H9 (cell line): ENCODE data around the gene EXOC3. TPM values are rescaled to one million over a fixed set of nuclear protein-coding genes. Genes with fewer than 3 reads are reported as not detected.

Source experiments
- DNase-seq: peaks from one replicate; pipeline ENCODE4 v3.0.0-alpha.2; 2017
- H2AFZ ChIP-seq: one replicate; pipeline ENCODE4 v1.6.1; 2013; ENCODE audit warnings: mild to moderate bottlenecking, low read length, control low read depth, moderate library complexity
- H2AK5ac ChIP-seq: 2 replicates; pipeline ENCODE4 v1.6.1; 2013; ENCODE audit warnings: low read length, control low read depth, mixed read lengths; ENCODE audit not compliant: insufficient read length
- H2BK120ac ChIP-seq: one replicate; pipeline ENCODE4 v1.6.1; 2013; ENCODE audit warnings: low read depth, mild to moderate bottlenecking, low read length, control low read depth, inconsistent platforms; ENCODE audit not compliant: poor library complexity, severe bottlenecking
- H2BK12ac ChIP-seq: 2 replicates; pipeline ENCODE4 v1.6.1; 2013; ENCODE audit warnings: low read length, control low read depth, mixed read lengths, low read depth; ENCODE audit not compliant: insufficient read length
- H2BK15ac ChIP-seq: 2 replicates; pipeline ENCODE4 v1.6.1; 2013; ENCODE audit warnings: low read depth, low read length, control low read depth
- H2BK20ac ChIP-seq: one replicate; pipeline ENCODE4 v1.6.1; 2013; ENCODE audit warnings: low read depth, mild to moderate bottlenecking, low read length, control low read depth, inconsistent platforms; ENCODE audit not compliant: poor library complexity, severe bottlenecking
- H2BK5ac ChIP-seq: 2 replicates; pipeline ENCODE4 v1.6.1; 2013; ENCODE audit warnings: low read length, control low read depth, mixed read lengths; ENCODE audit not compliant: insufficient read length
- H3K14ac ChIP-seq: 2 replicates; pipeline ENCODE4 v1.6.1; 2013; ENCODE audit warnings: low read length, control low read depth; ENCODE audit not compliant: insufficient read depth
- H3K18ac ChIP-seq: 2 replicates; pipeline ENCODE4 v1.6.1; 2013; ENCODE audit warnings: low read depth, mild to moderate bottlenecking, mixed read lengths, low read length, control low read depth; ENCODE audit not compliant: insufficient read length
- H3K23ac ChIP-seq: 2 replicates; pipeline ENCODE4 v1.6.1; 2013; ENCODE audit warnings: low read length, control low read depth, mixed read lengths, low read depth; ENCODE audit not compliant: insufficient read length
- H3K23me2 ChIP-seq: 2 replicates; pipeline ENCODE4 v1.6.1; 2013; ENCODE audit warnings: low read depth, mild to moderate bottlenecking, mixed read lengths, low read length, control low read depth; ENCODE audit not compliant: insufficient read length, poor library complexity, severe bottlenecking
- H3K27ac ChIP-seq: 2 replicates; pipeline ENCODE4 v1.5.1; 2013; ENCODE audit warnings: low read length, control low read depth, mixed read lengths, low read depth; ENCODE audit not compliant: insufficient read length
- H3K27me3 ChIP-seq: 2 replicates; pipeline ENCODE4 v1.6.1; 2013; ENCODE audit warnings: low read length, control low read depth, inconsistent platforms; ENCODE audit not compliant: insufficient read depth
- H3K4ac ChIP-seq: 2 replicates; pipeline ENCODE4 v1.6.1; 2013; ENCODE audit warnings: low read depth, mild to moderate bottlenecking, control low read depth, inconsistent platforms, low read length, moderate library complexity
- H3K4me1 ChIP-seq: 2 replicates; pipeline ENCODE4 v1.6.1; 2013; ENCODE audit warnings: low read length, control low read depth, inconsistent platforms; ENCODE audit not compliant: insufficient read depth
- H3K4me2 ChIP-seq: 2 replicates; pipeline ENCODE4 v1.6.1; 2013; ENCODE audit warnings: low read length, control low read depth, mixed read lengths; ENCODE audit not compliant: insufficient read length, insufficient read depth
- H3K56ac ChIP-seq: 2 replicates; pipeline ENCODE4 v1.6.1; 2013; ENCODE audit warnings: low read depth, mild to moderate bottlenecking, mixed read lengths, low read length, control low read depth; ENCODE audit not compliant: insufficient read length
- H3K79me1 ChIP-seq: 2 replicates; pipeline ENCODE4 v1.6.1; 2013; ENCODE audit warnings: low read depth, mild to moderate bottlenecking, moderate library complexity, low read length, control low read depth, inconsistent platforms; ENCODE audit not compliant: insufficient read depth, poor library complexity, severe bottlenecking
- H3K79me2 ChIP-seq: 2 replicates; pipeline ENCODE4 v1.6.1; 2013; ENCODE audit warnings: low read length, control low read depth, inconsistent platforms; ENCODE audit not compliant: insufficient read depth
- H3K9ac ChIP-seq: 2 replicates; pipeline ENCODE4 v1.6.1; 2013; ENCODE audit warnings: low read length, control low read depth, mixed read lengths; ENCODE audit not compliant: insufficient read length; ENCODE audit errors: extremely low read depth
- H3K9me3 ChIP-seq: one replicate; pipeline ENCODE4 v1.6.1; 2013; ENCODE audit warnings: low read depth, low read length, inconsistent platforms; ENCODE audit not compliant: control insufficient read depth
- H3T11ph ChIP-seq: one replicate; pipeline ENCODE4 v1.6.1; 2013; ENCODE audit warnings: mild to moderate bottlenecking, low read length, control low read depth, inconsistent platforms
- H4K20me1 ChIP-seq: one replicate; pipeline ENCODE4 v1.6.1; 2013; ENCODE audit not compliant: control insufficient read depth, insufficient read length, insufficient read depth
- H4K5ac ChIP-seq: 2 replicates; pipeline ENCODE4 v1.6.1; 2013; ENCODE audit warnings: low read depth, mild to moderate bottlenecking, mixed read lengths, low read length, control low read depth; ENCODE audit not compliant: insufficient read length
- H4K8ac ChIP-seq: replicated peaks from 2 replicates; pipeline ENCODE4 v1.6.1; 2013; ENCODE audit warnings: low read length, control low read depth, mixed read lengths, low read depth; ENCODE audit not compliant: insufficient read length
- H4K91ac ChIP-seq: 2 replicates; pipeline ENCODE4 v1.6.1; 2013; ENCODE audit warnings: low read depth, mild to moderate bottlenecking, moderate library complexity, mixed read lengths, low read length, control low read depth; ENCODE audit not compliant: insufficient read length
- H3K27ac Mint-ChIP-seq, 3 experiments: 2 replicates in 2 of 3; 3 replicates in 1 of 3; pipeline ENCODE4 v1.8.0; 2020 to 2021; ENCODE audit warnings: mixed read lengths in 3 of 3, mild to moderate bottlenecking in 1 of 3, moderate library complexity in 1 of 3
- H3K27me3 Mint-ChIP-seq: 2 replicates; pipeline ENCODE4 v1.8.0; 2021; ENCODE audit warnings: low read depth, mild to moderate bottlenecking, moderate library complexity, mixed read lengths
- H3K36me3 Mint-ChIP-seq, 3 experiments: 2 replicates in 2 of 3; 3 replicates in 1 of 3; pipeline ENCODE4 v1.8.0; 2020 to 2021; ENCODE audit warnings: low read depth in 3 of 3, mixed read lengths in 3 of 3; ENCODE audit not compliant: insufficient read depth in 1 of 3
- H3K4me1 Mint-ChIP-seq, 2 experiments: 2 replicates each; pipeline ENCODE4 v1.8.0; 2020; ENCODE audit warnings: mixed read lengths in 2 of 2
- H3K4me3 Mint-ChIP-seq, 2 experiments: 2 replicates in 1 of 2; 3 replicates in 1 of 2; pipeline ENCODE4 v1.8.0; 2020 to 2021; ENCODE audit warnings: mild to moderate bottlenecking in 2 of 2, mixed read lengths in 2 of 2, moderate library complexity in 1 of 2
- H3K9me3 Mint-ChIP-seq, 2 experiments: 2 replicates in 1 of 2; 3 replicates in 1 of 2; pipeline ENCODE4 v1.8.0; 2020; ENCODE audit warnings: mild to moderate bottlenecking in 2 of 2, mixed read lengths in 2 of 2, moderate library complexity in 1 of 2
- WGBS: extraction: QIAGEN DNeasy Blood & Tissue Kit; methylation state at CpG from one replicate; pipeline ENCODE4 v1.1.7; 2013; ENCODE audit warnings: missing lambda C conversion rate, low lambda C conversion rate, mixed read lengths; ENCODE audit not compliant: insufficient read length; ENCODE audit errors: extremely low coverage; 5-methylcytosine and 5-hydroxymethylcytosine counted together
- total RNA-seq: library from RNA; stranded (reverse); gene quantifications from 2 replicates; pipeline ENCODE4 v1.2.1, GENCODE V29; 2021
- TF ChIP-seq, protein P1 (sequence below): fragments of 200-600 bp; sonication (generic); conservative IDR thresholded peaks from 3 replicates; pipeline ENCODE4 v1.8.0; 2021; ENCODE audit warnings: antibody characterized with exemption, mild to moderate bottlenecking

EXOC3 gene
- total RNA-seq, 1 experiment from 2014 or later: 36.7 TPM

DNA sequence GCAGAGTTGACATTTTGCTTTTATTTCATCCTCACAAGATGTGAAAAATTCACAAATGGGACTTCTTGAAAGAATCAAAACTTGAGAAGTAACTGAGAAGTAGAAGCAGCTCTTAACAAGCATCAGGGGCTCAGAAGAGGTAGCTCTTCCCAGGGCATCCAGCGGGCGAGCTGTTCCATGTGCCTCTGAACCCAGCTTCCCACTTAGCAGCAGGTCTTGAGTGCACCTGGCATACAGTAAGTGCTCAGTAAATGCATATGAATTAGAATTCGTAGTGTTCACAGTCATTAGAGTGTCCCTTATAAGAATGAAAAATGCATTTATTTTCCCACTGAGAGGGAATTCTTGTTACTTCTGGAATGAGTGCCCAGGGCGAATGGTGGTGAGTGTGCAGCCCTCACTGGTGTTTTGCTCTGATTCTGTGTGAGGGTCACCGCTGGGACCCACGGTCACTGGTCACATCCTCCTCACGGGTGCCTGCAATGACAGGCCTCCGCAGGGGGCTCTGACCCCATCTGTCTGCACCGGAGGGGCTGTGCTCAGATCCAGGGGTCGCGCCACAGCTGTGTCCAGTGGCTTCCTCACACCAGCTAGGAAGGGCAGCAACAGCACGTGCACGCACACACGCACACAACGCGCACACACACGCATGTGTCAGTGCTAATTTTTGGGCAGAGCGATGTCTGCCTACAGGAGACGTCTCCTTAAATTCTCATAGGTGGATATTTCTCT, 26.9 kb downstream of the EXOC3 start:
- Histone ChIP-seq H3K79me2 (no peaks in the 10 kb centered on the region), H2BK12ac (no peak overlapping the region), H3K4ac (no peak overlapping the region), H3K9ac (no peak overlapping the region), H2AFZ (no peak overlapping the region), H3K79me1 (no peaks in the 10 kb centered on the region), H2BK20ac (no peak overlapping the region), H4K91ac (no peak overlapping the region), H3K14ac (no peak overlapping the region; the same call in 1 of the 2 replicates), H2BK120ac (no peak overlapping the region), H2BK15ac (no peak overlapping the region), H3K27ac (no peak overlapping the region), H3K4me1 (no peaks in the 10 kb centered on the region), H3K56ac (no peak overlapping the region), H4K8ac (no peak overlapping the region), H3K27me3 (peaks cover 7% of the 10 kb centered on the region; the same call in 1 of the 2 replicates), H3K9me3 (no peaks in the 10 kb centered on the region), H4K20me1 (no peaks in the 10 kb centered on the region), H3K23me2 (peaks cover 13% of the 10 kb centered on the region), H3K4me2 (no peak overlapping the region), H3K23ac (no peak overlapping the region), H2BK5ac (no peak overlapping the region), H2AK5ac (no peak overlapping the region), H4K5ac (no peak overlapping the region), H3K18ac (no peak overlapping the region), H3T11ph (no peak overlapping the region)
- Mint-ChIP-seq H3K4me3 (no peak overlapping the region), H3K27ac (no peak overlapping the region), H3K27me3 (peaks cover 13% of the 10 kb centered on the region), H3K9me3 (no peaks in the 10 kb centered on the region), H3K36me3 (peaks cover 0 to 9% (median 8%) of the 10 kb centered on the region in 3 experiments; a peak in 4 of 7 replicates), H3K4me1 (peaks cover 7% of the 10 kb centered on the region in 2 experiments)
- TF ChIP-seq, protein P1, sequence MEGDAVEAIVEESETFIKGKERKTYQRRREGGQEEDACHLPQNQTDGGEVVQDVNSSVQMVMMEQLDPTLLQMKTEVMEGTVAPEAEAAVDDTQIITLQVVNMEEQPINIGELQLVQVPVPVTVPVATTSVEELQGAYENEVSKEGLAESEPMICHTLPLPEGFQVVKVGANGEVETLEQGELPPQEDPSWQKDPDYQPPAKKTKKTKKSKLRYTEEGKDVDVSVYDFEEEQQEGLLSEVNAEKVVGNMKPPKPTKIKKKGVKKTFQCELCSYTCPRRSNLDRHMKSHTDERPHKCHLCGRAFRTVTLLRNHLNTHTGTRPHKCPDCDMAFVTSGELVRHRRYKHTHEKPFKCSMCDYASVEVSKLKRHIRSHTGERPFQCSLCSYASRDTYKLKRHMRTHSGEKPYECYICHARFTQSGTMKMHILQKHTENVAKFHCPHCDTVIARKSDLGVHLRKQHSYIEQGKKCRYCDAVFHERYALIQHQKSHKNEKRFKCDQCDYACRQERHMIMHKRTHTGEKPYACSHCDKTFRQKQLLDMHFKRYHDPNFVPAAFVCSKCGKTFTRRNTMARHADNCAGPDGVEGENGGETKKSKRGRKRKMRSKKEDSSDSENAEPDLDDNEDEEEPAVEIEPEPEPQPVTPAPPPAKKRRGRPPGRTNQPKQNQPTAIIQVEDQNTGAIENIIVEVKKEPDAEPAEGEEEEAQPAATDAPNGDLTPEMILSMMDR: 0 out of 3 replicates have a peak, but pooled peaks have one; percentile 12
- no CpG with 5 or more reads among the region's 19 CpGs for WGBS
- no peak for DNase-seq
